BLaER1 treated with 17β-estradiol and CSF1 and Interleukin-3, amounts not matched to agents 10 nM and 100 nM (cell line): ENCODE data around the gene CYP1A1.

Source experiments
- H3K27ac ChIP-seq, 11 experiments: shearing (Covaris generic); formaldehyde crosslinking; 2 replicates each; pipeline ENCODE4 v1.8.1; 2022
- H3K27me3 ChIP-seq, 11 experiments: shearing (Covaris generic); formaldehyde crosslinking; 2 replicates each; pipeline ENCODE4 v1.8.1; 2022
- H3K36me3 ChIP-seq, 11 experiments: shearing (Covaris generic); formaldehyde crosslinking; 2 replicates each; pipeline ENCODE4 v1.8.1; 2022
- H3K4me1 ChIP-seq, 10 experiments: shearing (Covaris generic); formaldehyde crosslinking; 2 replicates each; pipeline ENCODE4 v1.8.1; 2022
- H3K4me2 ChIP-seq, 11 experiments: shearing (Covaris generic); formaldehyde crosslinking; 2 replicates each; pipeline ENCODE4 v1.8.1; 2022
- H3K4me3 ChIP-seq, 10 experiments: shearing (Covaris generic); formaldehyde crosslinking; 2 replicates each; pipeline ENCODE4 v1.8.1; 2022
- H3K9ac ChIP-seq, 11 experiments: shearing (Covaris generic); formaldehyde crosslinking; 2 replicates each; pipeline ENCODE4 v1.8.1; 2022
- H3K9me3 ChIP-seq, 11 experiments: shearing (Covaris generic); formaldehyde crosslinking; replicated peaks in 1 of 11; 2 replicates each; pipeline ENCODE4 v1.8.1; 2022
- H4K20me1 ChIP-seq, 11 experiments: shearing (Covaris generic); formaldehyde crosslinking; 2 replicates each; pipeline ENCODE4 v1.8.1; 2022
- Cebpa-rat ChIP-seq, 11 experiments: shearing (Covaris generic); IDR thresholded peaks; 2 replicates each; pipeline ENCODE4 v1.8.1; 2022

Gene CYP1A1

GRCh38 chr15:74712311-74712710 is 13.0 kb downstream of the CYP1A1 start:
- Histone ChIP-seq H3K4me1 (peaks cover 8 to 37% (median 16%) of the 10 kb centered on the region in 10 experiments; a peak in 18 of 20 replicates), H3K4me3 (no peak overlapping the region), H3K36me3 (no peaks in the 10 kb centered on the region), H3K4me2 (peak overlapping the region in 6 of 11 experiments; percentile 21 to 57 (median 30); a peak in 9 of 22 replicates), H3K9ac (no peak overlapping the region), H3K27ac (peak overlapping the region in 5 of 11 experiments; percentile 10 to 59 (median 27); a peak in 7 of 22 replicates), H4K20me1 (no peaks in the 10 kb centered on the region), H3K9me3 (peaks cover 0 to 10% (median 0%) of the 10 kb centered on the region in 11 experiments; a peak in 7 of 22 replicates), H3K27me3 (no peaks in the 10 kb centered on the region)
- TF ChIP-seq Cebpa-rat (IDR thresholded peaks at IDR 0.05), result no peak

GRCh38 chr15:74710319-74711094 is 14.8 kb downstream of the CYP1A1 start:
- Histone ChIP-seq H3K4me3 (peak overlapping the region in 2 of 10 experiments; percentile 12 to 20; a peak in 1 of 20 replicates), H3K4me2 (peak overlapping the region in 10 of 11 experiments; percentile 28 to 79 (median 50); a peak in 18 of 22 replicates), H4K20me1 (no peaks in the 10 kb centered on the region), H3K4me1 (peaks cover 8 to 37% (median 16%) of the 10 kb centered on the region in 10 experiments; a peak in 18 of 20 replicates), H3K36me3 (no peaks in the 10 kb centered on the region), H3K9ac (peak overlapping the region in 1 of 11 experiments; percentile 34; a peak in 2 of 22 replicates), H3K27me3 (no peaks in the 10 kb centered on the region), H3K9me3 (peaks cover 0 to 10% (median 0%) of the 10 kb centered on the region in 11 experiments; a peak in 7 of 22 replicates), H3K27ac (peak overlapping the region in 5 of 11 experiments; percentile 18 to 73 (median 37); a peak in 9 of 22 replicates)
- no peak for TF ChIP-seq Cebpa-rat (IDR thresholded peaks at IDR 0.05)

- no peaks in the 10 kb centered on the region for H3K36me3 ChIP-seq
- TF ChIP-seq Cebpa-rat (IDR thresholded peaks at IDR 0.05), result no peak
Observed at GRCh38 chr15:74709892-74710291, 15.4 kb downstream of the CYP1A1 start.

GRCh38 chr15:74709011-74709410 is 16.3 kb downstream of the CYP1A1 start:
- H3K4me3 ChIP-seq, result no peak overlapping the region
- no peak for TF ChIP-seq Cebpa-rat (IDR thresholded peaks at IDR 0.05)
- H3K27me3 ChIP-seq, result no peaks in the 10 kb centered on the region
- no peaks in the 10 kb centered on the region for H4K20me1 ChIP-seq
- H3K4me2 ChIP-seq, result no peak overlapping the region
- H3K9ac ChIP-seq, result no peak overlapping the region
- H3K36me3 ChIP-seq, result no peaks in the 10 kb centered on the region
- H3K4me1 ChIP-seq, result peaks cover 8 to 37% (median 16%) of the 10 kb centered on the region in 10 experiments; a peak in 18 of 20 replicates
- no peak overlapping the region for H3K27ac ChIP-seq
- peaks cover 0 to 10% (median 0%) of the 10 kb centered on the region in 11 experiments; a peak in 6 of 22 replicates for H3K9me3 ChIP-seq

More at GRCh38 chr15:74709892-74710291, 15.4 kb downstream of the CYP1A1 start:
- H3K9ac ChIP-seq, result no peak overlapping the region
- peaks cover 8 to 37% (median 16%) of the 10 kb centered on the region in 10 experiments; a peak in 18 of 20 replicates for H3K4me1 ChIP-seq
- peak overlapping the region in 5 of 11 experiments; percentile 18 to 73 (median 37); a peak in 7 of 22 replicates for H3K27ac ChIP-seq
- H3K9me3 ChIP-seq, result peaks cover 0 to 10% (median 0%) of the 10 kb centered on the region in 11 experiments; a peak in 6 of 22 replicates
- H3K27me3 ChIP-seq, result no peaks in the 10 kb centered on the region
- H4K20me1 ChIP-seq, result no peaks in the 10 kb centered on the region
- H3K4me3 ChIP-seq, result 0 out of 20 replicates have a peak overlapping the region, but pooled peaks of 1 of the 10 experiments have one; percentile 12
- H3K4me2 ChIP-seq, result peak overlapping the region in 10 of 11 experiments; percentile 28 to 79 (median 50); a peak in 18 of 22 replicates

- Histone ChIP-seq H3K9me3 (no peaks in the 10 kb centered on the region), H4K20me1 (peaks cover 0 to 21% (median 0%) of the 10 kb centered on the region in 11 experiments; a peak in 3 of 22 replicates), H3K4me1 (peaks cover 21 to 35% (median 30%) of the 10 kb centered on the region in 10 experiments), H3K4me3 (peak overlapping the region; percentile 74 to 91 (median 85)), H3K27me3 (no peaks in the 10 kb centered on the region), H3K4me2 (peak overlapping the region; percentile 88 to 98 (median 91)), H3K9ac (peak overlapping the region; percentile 85 to 92 (median 88); a peak in 20 of 22 replicates), H3K36me3 (0 out of 22 replicates have a peak, but pooled peaks cover 0 to 6% (median 0%) of the 10 kb centered on the region in 11 experiments), H3K27ac (peak overlapping the region in 10 of 11 experiments; percentile 79 to 89 (median 84); a peak in 14 of 22 replicates)
- no peak for TF ChIP-seq Cebpa-rat (IDR thresholded peaks at IDR 0.05)
Observed at GRCh38 chr15:74696808-74697207, 28.5 kb downstream of the CYP1A1 start.

- no peak for TF ChIP-seq Cebpa-rat (IDR thresholded peaks at IDR 0.05)
- peak overlapping the region; percentile 88 to 98 (median 91) for H3K4me2 ChIP-seq
Observed at GRCh38 chr15:74696398-74696729, 29.0 kb downstream of the CYP1A1 start.

GRCh38 chr15:74695597-74696397 is 29.5 kb downstream of the CYP1A1 start, which contains the start of gene EDC3:
TSS of gene EDC3 (minus strand) at chr15:74696024. CDS start at chr15:74675124, 20,900 bp downstream.
- peaks cover 0 to 31% (median 3%) of the 10 kb centered on the region in 11 experiments; a peak in 8 of 22 replicates for H4K20me1 ChIP-seq
- H3K4me2 ChIP-seq, result peak within 1 kb of the TSS; percentile 88 to 98 (median 91)
- peaks cover 0 to 8% (median 0%) of the 10 kb centered on the region in 11 experiments; a peak in 5 of 22 replicates for H3K36me3 ChIP-seq
- H3K4me3 ChIP-seq, result peak within 1 kb of the TSS; percentile 74 to 91 (median 85)
- peak within 1 kb of the TSS; percentile 85 to 92 (median 88) for H3K9ac ChIP-seq
- no peaks in the 10 kb centered on the region for H3K27me3 ChIP-seq
- TF ChIP-seq Cebpa-rat (IDR thresholded peaks at IDR 0.05), result no peak
- no peaks in the 10 kb centered on the region for H3K9me3 ChIP-seq
- H3K4me1 ChIP-seq, result peaks cover 21 to 35% (median 30%) of the 10 kb centered on the region in 10 experiments
- peak within 1 kb of the TSS; percentile 79 to 89 (median 84) for H3K27ac ChIP-seq

More at GRCh38 chr15:74696398-74696729, 29.0 kb downstream of the CYP1A1 start:
- Histone ChIP-seq H3K9ac (peak overlapping the region; percentile 85 to 92 (median 88)), H3K4me3 (peak overlapping the region; percentile 74 to 91 (median 85)), H3K9me3 (no peaks in the 10 kb centered on the region), H3K27me3 (no peaks in the 10 kb centered on the region), H3K27ac (peak overlapping the region; percentile 79 to 89 (median 84); a peak in 21 of 22 replicates), H4K20me1 (peaks cover 0 to 25% (median 0%) of the 10 kb centered on the region in 11 experiments; a peak in 3 of 22 replicates), H3K36me3 (0 out of 22 replicates have a peak, but pooled peaks cover 0 to 6% (median 0%) of the 10 kb centered on the region in 11 experiments), H3K4me1 (peaks cover 21 to 35% (median 30%) of the 10 kb centered on the region in 10 experiments)

GRCh38 chr15:74692327-74692726 is 33.0 kb downstream of the CYP1A1 start:
- no peak overlapping the region for H3K4me3 ChIP-seq
- H3K9me3 ChIP-seq, result no peaks in the 10 kb centered on the region
- H3K4me1 ChIP-seq, result peaks cover 21 to 35% (median 30%) of the 10 kb centered on the region in 10 experiments
- no peaks in the 10 kb centered on the region for H3K27me3 ChIP-seq
- no peak overlapping the region for H3K9ac ChIP-seq
- peaks cover 0 to 57% (median 15%) of the 10 kb centered on the region in 11 experiments; a peak in 13 of 22 replicates for H4K20me1 ChIP-seq
- TF ChIP-seq Cebpa-rat (IDR thresholded peaks at IDR 0.05), result no peak
- no peak overlapping the region for H3K27ac ChIP-seq
- H3K36me3 ChIP-seq, result peaks cover 0 to 16% (median 4%) of the 10 kb centered on the region in 11 experiments; a peak in 8 of 22 replicates
- H3K4me2 ChIP-seq, result no peak overlapping the region
